Neuronal stem cell (in vitro differentiated cells): Measurements from ENCODE around the gene ABCC5.

Experiments used
- DNase-seq: peaks from one replicate; pipeline ENCODE4 v3.0.0-alpha.2; 2013; ENCODE audit warnings: low spot score
- H2AFZ ChIP-seq: one replicate; pipeline ENCODE4 v1.6.1; 2013; ENCODE audit warnings: mild to moderate bottlenecking, low read length, inconsistent platforms
- H2AK5ac ChIP-seq: 2 replicates; pipeline ENCODE4 v1.6.1; 2013; ENCODE audit warnings: low read depth, mild to moderate bottlenecking, inconsistent platforms, low read length, moderate library complexity, mixed read lengths
- H2BK120ac ChIP-seq: 2 replicates; pipeline ENCODE4 v1.6.1; 2013; ENCODE audit warnings: low read depth, mild to moderate bottlenecking, inconsistent platforms, low read length, moderate library complexity, mixed read lengths
- H2BK12ac ChIP-seq: one replicate; pipeline ENCODE4 v1.6.1; 2013; ENCODE audit warnings: low read length, inconsistent platforms
- H2BK15ac ChIP-seq: 2 replicates; pipeline ENCODE4 v1.6.1; 2013; ENCODE audit warnings: mild to moderate bottlenecking, low read length, inconsistent platforms, mixed read lengths
- H2BK5ac ChIP-seq: one replicate; pipeline ENCODE4 v1.6.1; 2013; ENCODE audit warnings: inconsistent platforms, mild to moderate bottlenecking, low read length, moderate library complexity
- H3K14ac ChIP-seq: one replicate; pipeline ENCODE4 v1.6.1; 2013; ENCODE audit warnings: low read length, inconsistent platforms
- H3K18ac ChIP-seq: 2 replicates; pipeline ENCODE4 v1.6.1; 2013; ENCODE audit warnings: low read length, inconsistent platforms
- H3K23ac ChIP-seq: 2 replicates; pipeline ENCODE4 v1.6.1; 2013; ENCODE audit warnings: low read depth, mild to moderate bottlenecking, mixed read lengths, low read length, inconsistent platforms; ENCODE audit not compliant: poor library complexity
- H3K27ac ChIP-seq: replicated peaks from 3 replicates; pipeline ENCODE4 v1.5.1; 2013; ENCODE audit warnings: low read length, inconsistent platforms
- H3K27me3 ChIP-seq, 3 experiments: 2 replicates each; pipeline ENCODE4 v1.6.1; 2013; ENCODE audit warnings: low read length in 3 of 3, mild to moderate bottlenecking in 2 of 3, inconsistent platforms in 1 of 3, low read depth in 1 of 3, mixed read lengths in 1 of 3, moderate library complexity in 1 of 3; ENCODE audit not compliant: control insufficient read depth in 3 of 3, insufficient read depth in 3 of 3
- H3K36me3 ChIP-seq, 2 donors: replicated peaks in 1 of 2; 2 replicates each; pipeline ENCODE4 v1.6.1; 2013; ENCODE audit warnings: low read length in 2 of 2; ENCODE audit not compliant: control insufficient read depth in 2 of 2, insufficient read depth in 2 of 2
- H3K4ac ChIP-seq: 2 replicates; pipeline ENCODE4 v1.6.1; 2013; ENCODE audit warnings: inconsistent platforms, mild to moderate bottlenecking, low read length, moderate library complexity
- H3K4me1 ChIP-seq, 2 donors: 1 replicate in 1 of 2; 2 replicates in 1 of 2; pipeline ENCODE4 v1.6.1; 2013; ENCODE audit warnings: low read length in 2 of 2, low read depth in 1 of 2; ENCODE audit not compliant: control insufficient read depth in 2 of 2, insufficient read depth in 1 of 2
- H3K4me2 ChIP-seq: one replicate; pipeline ENCODE4 v1.6.1; 2013; ENCODE audit warnings: mild to moderate bottlenecking, low read length, inconsistent platforms; ENCODE audit not compliant: insufficient read depth, poor library complexity, severe bottlenecking
- H3K4me3 ChIP-seq, 2 donors: 2 replicates each; pipeline ENCODE4 v1.5.1; 2013; ENCODE audit warnings: low read length in 2 of 2, mild to moderate bottlenecking in 2 of 2, inconsistent platforms in 1 of 2, moderate library complexity in 1 of 2
- H3K79me1 ChIP-seq: one replicate; pipeline ENCODE4 v1.6.1; 2013; ENCODE audit warnings: low read depth, mild to moderate bottlenecking, inconsistent platforms, low read length, moderate library complexity
- H3K9ac ChIP-seq: one replicate; pipeline ENCODE4 v1.6.1; 2013; ENCODE audit warnings: mild to moderate bottlenecking, low read depth, low read length, inconsistent platforms; ENCODE audit not compliant: poor library complexity
- H3K9me3 ChIP-seq, 2 donors: replicated peaks in 1 of 2; 2 replicates each; pipeline versions ENCODE3 to v1.6.1; 2013; ENCODE audit warnings: low read length in 2 of 2, mild to moderate bottlenecking in 2 of 2, inconsistent platforms in 1 of 2, low read depth in 1 of 2, mixed read lengths in 1 of 2, moderate library complexity in 1 of 2; ENCODE audit not compliant: control insufficient read depth in 2 of 2, insufficient read depth in 1 of 2
- H4K8ac ChIP-seq: one replicate; pipeline ENCODE4 v1.6.1; 2013; ENCODE audit warnings: low read depth, mild to moderate bottlenecking, inconsistent platforms, low read length, moderate library complexity
- H4K91ac ChIP-seq: one replicate; pipeline ENCODE4 v1.6.1; 2013; ENCODE audit warnings: low read length, low read depth, mild to moderate bottlenecking, inconsistent platforms; ENCODE audit not compliant: poor library complexity
- WGBS, 2 donors: extraction: QIAGEN DNeasy Blood & Tissue Kit; methylation state at CpG; one replicate each; pipeline ENCODE4 v1.1.7; 2013; ENCODE audit warnings: missing lambda C conversion rate in 2 of 2, mixed read lengths in 1 of 2; ENCODE audit not compliant: insufficient read length in 2 of 2, insufficient replicate concordance in 1 of 2; ENCODE audit errors: extremely low coverage in 2 of 2; 5-methylcytosine and 5-hydroxymethylcytosine counted together

ABCC5 gene

DNA sequence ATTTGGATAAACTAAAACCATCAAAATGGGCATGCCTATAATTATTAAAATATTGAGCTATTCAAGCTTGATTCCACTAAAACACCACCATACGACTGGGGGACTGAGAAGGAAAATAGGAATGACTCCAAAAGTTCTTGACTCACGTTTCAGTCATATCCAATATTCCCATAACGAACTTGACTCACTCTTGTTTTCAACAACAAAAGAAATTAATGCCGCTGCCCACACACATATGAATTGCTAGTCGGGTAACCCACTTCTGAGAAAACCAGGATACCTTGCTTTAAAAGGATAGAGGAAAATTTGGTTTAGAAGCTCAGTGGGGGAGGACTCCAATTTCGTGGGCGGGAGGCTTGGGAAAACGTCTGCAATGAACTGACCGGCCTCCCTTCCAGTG lies 40.3 kb upstream of the ABCC5 start:
- Histone ChIP-seq H2AK5ac (no peak overlapping the region), H3K27ac (no peak overlapping the region), H4K8ac (no peak overlapping the region), H3K4me1 (no peaks in the 10 kb centered on the region), H3K79me1 (peaks cover 1% of the 10 kb centered on the region), H3K27me3 (peaks cover 0 to 22% (median 0%) of the 10 kb centered on the region in 3 experiments), H2BK5ac (no peak overlapping the region), H3K18ac (no peak overlapping the region), H3K9ac (no peak overlapping the region), H4K91ac (no peak overlapping the region), H2BK120ac (no peak overlapping the region), H2BK15ac (no peak overlapping the region), H3K23ac (no peak overlapping the region), H2AFZ (no peak overlapping the region), H2BK12ac (no peak overlapping the region), H3K36me3 (no peaks in the 10 kb centered on the region), H3K4me3 (no peak overlapping the region), H3K14ac (no peak overlapping the region), H3K4ac (no peak overlapping the region), H3K4me2 (no peak overlapping the region), H3K9me3 (no peaks in the 10 kb centered on the region)
- WGBS, 2 donors, result no CpG with 5 or more reads among the region's 9 CpGs
- DNase-seq, result no peak

DNA sequence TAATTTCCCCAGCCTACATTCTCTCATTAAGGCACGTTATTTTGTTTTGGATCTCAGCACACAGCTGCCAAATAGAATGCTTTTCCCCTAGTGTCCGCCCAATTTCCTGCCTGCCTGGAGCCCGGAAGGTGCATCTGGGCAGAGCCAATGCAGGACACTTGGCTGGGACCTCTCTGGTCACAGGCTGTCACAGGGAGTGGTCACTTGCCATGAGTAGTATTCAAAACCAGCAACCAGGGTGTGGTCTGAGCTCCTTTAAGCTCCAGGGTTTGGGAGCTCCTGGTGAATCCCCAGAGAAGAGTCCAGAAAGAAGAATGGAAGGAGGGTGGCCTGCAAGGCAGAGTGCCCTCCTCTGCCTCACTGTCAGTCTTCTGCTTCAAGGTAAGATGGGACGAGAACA lies 35.1 kb upstream of the ABCC5 start, which contains the start of gene HTR3C:
HTR3C (plus strand) TSS at position 281 of the 400 bp plus-strand sequence; CDS start at position 315, 34 bp downstream.
- Histone ChIP-seq H2AFZ (no peak within 1 kb of the TSS), H2BK12ac (no peak within 1 kb of the TSS), H2BK15ac (no peak within 1 kb of the TSS), H3K79me1 (peaks cover 1% of the 10 kb centered on the region), H3K4me1 (no peaks in the 10 kb centered on the region), H2BK5ac (no peak within 1 kb of the TSS), H3K4me2 (no peak within 1 kb of the TSS), H2AK5ac (no peak within 1 kb of the TSS), H3K4me3 (no peak within 1 kb of the TSS), H3K36me3 (no peaks in the 10 kb centered on the region), H3K27ac (no peak within 1 kb of the TSS), H4K91ac (no peak within 1 kb of the TSS), H4K8ac (no peak within 1 kb of the TSS), H3K14ac (no peak within 1 kb of the TSS), H3K18ac (no peak within 1 kb of the TSS), H2BK120ac (no peak within 1 kb of the TSS), H3K9me3 (no peaks in the 10 kb centered on the region), H3K9ac (no peak within 1 kb of the TSS), H3K4ac (no peak within 1 kb of the TSS), H3K23ac (no peak within 1 kb of the TSS), H3K27me3 (peaks cover 0 to 23% (median 0%) of the 10 kb centered on the region in 3 experiments)
- no CpG with 5 or more reads among the region's 4 CpGs for WGBS, 2 donors
- no peak for DNase-seq

DNA sequence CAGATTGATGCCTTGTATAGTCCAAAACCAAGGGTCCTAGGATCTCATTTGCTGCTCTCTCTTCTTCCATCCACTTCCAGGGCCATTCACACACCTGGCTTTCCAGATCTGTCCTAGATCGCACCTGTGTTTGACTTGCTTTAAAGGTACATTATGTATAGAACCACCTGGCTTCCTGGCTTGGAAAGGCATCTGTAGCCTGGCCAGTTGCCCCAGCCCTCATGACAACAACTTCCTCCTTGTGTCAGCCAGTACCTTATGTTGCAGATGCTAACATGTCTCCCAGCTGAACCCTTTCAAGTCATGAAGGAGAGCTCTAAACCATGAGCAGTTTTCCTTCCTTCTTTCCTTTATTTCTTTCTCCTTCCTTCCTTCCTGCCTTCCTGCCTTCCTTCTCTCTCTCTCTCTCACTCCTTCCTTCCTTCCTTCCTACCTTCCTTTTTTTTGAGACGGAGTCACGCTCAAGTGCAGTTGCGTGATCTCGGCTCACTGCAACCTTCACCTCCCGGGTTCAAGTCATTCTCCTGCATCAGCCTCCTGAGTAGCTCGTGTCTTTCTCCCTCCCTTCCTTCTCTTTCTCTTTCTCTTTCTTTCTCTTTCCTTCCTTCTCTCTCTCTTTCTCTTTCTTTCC lies 32.6 kb upstream of the ABCC5 start:
- Histone ChIP-seq H3K4ac (no peak overlapping the region), H2BK5ac (no peak overlapping the region), H3K14ac (no peak overlapping the region), H3K27me3 (peaks cover 0 to 20% (median 0%) of the 10 kb centered on the region in 3 experiments), H3K36me3 (no peaks in the 10 kb centered on the region), H3K18ac (no peak overlapping the region), H3K4me2 (no peak overlapping the region), H3K9ac (no peak overlapping the region), H2BK120ac (no peak overlapping the region), H4K91ac (no peak overlapping the region), H3K4me1 (no peaks in the 10 kb centered on the region), H2AFZ (no peak overlapping the region), H4K8ac (no peak overlapping the region), H2AK5ac (no peak overlapping the region), H3K23ac (no peak overlapping the region), H3K9me3 (no peaks in the 10 kb centered on the region), H2BK12ac (no peak overlapping the region), H3K27ac (no peak overlapping the region), H3K79me1 (no peaks in the 10 kb centered on the region), H2BK15ac (no peak overlapping the region), H3K4me3 (no peak overlapping the region)
- DNase-seq, result no peak
- WGBS, 2 donors, result no CpG with 5 or more reads among the region's 7 CpGs

- Histone ChIP-seq H3K14ac (no peak overlapping the region), H3K4me2 (no peak overlapping the region), H3K23ac (no peak overlapping the region), H2AFZ (no peak overlapping the region), H2BK12ac (no peak overlapping the region), H2BK5ac (no peak overlapping the region), H3K36me3 (no peaks in the 10 kb centered on the region), H3K18ac (no peak overlapping the region), H3K79me1 (no peaks in the 10 kb centered on the region), H3K9me3 (no peaks in the 10 kb centered on the region), H3K4ac (no peak overlapping the region), H4K91ac (no peak overlapping the region), H3K9ac (no peak overlapping the region), H2AK5ac (no peak overlapping the region), H4K8ac (no peak overlapping the region), H3K27ac (no peak overlapping the region), H2BK15ac (no peak overlapping the region), H2BK120ac (no peak overlapping the region), H3K4me3 (no peak overlapping the region), H3K27me3 (peaks cover 0 to 9% (median 0%) of the 10 kb centered on the region in 3 experiments), H3K4me1 (no peaks in the 10 kb centered on the region)
- DNase-seq, result no peak
- WGBS, 2 donors, result no CpG with 5 or more reads among the region's 5 CpGs
Measured at GRCh38 chr3:184045995-184046394, 28.3 kb upstream of the ABCC5 start.
